GM21619 (cell line): ENCODE data around the gene PRKCZ.

Experiments used
- ATAC-seq: cut with Tn5 transposase; IDR thresholded peaks from one replicate; pipeline ENCODE4 v1.9.1; 2021; ENCODE audit not compliant: unreplicated experiment

The PRKCZ gene

DNA sequence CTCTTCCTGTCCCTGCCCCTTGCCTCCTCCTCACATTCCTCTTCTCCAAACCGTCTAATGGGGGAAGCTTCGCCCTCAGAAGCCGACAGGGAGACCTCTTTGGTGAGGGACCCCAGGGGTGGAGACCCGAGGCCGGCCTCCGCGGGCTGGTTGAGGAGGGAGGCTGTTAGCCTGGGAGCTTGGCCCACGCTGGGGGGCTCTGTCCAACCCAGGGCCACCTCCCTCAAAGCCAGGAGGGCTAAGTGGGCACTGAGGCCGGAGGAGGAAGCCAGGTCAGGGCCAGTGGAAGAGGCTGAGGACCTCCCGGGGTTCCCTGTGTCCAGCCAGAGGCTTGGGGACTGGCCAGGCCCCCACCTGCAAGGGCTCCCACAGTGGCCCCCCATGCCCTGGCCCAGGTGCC, 25.8 kb upstream of the PRKCZ start:
- ATAC-seq = no peak

DNA sequence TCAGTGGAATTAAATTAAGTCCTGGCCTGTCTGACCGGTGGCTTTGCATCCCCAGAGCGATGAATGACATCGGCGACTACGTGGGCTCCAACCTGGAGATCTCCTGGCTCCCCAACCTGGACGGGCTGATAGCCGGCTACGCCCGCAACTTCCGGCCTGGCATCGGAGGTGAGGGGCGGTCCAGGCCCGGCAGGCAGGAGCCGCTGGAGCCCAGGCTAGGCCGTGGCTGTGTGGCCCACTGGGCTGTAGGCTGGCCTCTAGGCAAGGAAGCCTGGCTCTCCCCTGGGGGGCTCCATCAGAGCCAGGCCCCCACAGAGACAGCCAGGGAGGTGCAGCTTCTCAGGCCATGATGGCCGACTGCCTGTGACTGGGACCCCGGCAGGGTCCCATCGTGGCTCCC, 25.3 kb upstream of the PRKCZ start:
- no peak for ATAC-seq

DNA sequence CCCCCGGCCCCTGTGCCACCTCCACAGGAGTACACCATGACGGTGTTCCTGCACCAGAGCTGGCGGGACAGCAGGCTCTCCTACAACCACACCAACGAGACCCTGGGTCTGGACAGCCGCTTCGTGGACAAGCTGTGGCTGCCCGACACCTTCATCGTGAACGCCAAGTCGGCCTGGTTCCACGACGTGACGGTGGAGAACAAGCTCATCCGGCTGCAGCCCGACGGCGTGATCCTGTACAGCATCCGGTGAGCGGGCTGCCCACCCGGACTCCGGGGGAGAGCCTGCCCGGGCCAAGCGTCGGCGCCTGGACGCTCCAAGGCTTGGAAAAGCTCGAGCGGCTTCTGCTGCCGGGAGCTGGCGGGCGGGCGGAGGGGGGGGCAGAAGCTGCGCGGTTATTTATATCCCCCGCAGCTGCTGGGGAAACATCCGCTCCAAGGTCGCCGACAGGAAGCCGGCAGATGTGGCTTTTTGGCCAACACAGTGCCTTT, 24.7 kb upstream of the PRKCZ start:
- ATAC-seq = no peak

DNA sequence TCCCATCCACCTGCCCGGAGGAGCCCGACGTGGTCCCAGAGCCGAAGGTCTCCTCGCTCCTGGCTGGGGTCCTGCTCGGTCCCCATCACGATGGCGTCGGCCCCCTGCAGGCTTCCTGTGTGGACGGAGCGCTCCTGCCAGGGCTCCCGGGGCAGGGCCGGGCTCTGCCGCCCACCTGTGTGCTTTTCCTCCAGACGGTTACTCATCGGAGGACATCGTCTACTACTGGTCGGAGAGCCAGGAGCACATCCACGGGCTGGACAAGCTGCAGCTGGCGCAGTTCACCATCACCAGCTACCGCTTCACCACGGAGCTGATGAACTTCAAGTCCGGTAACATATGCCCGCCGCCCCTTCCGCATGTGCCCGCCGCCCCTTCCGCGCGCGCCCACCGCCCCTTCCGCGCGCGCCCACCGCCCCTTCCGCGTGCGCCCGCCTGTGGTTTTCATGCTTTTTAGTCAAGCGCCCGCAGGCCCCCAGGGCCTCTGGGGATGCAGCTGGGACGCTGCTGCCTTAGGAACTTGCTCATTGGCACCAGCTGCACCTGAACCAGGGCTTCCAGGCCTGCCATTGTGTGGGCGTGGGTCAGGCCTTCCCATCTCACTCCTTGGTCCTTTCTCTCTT, 22.1 kb upstream of the PRKCZ start:
- ATAC-seq = no peak

DNA sequence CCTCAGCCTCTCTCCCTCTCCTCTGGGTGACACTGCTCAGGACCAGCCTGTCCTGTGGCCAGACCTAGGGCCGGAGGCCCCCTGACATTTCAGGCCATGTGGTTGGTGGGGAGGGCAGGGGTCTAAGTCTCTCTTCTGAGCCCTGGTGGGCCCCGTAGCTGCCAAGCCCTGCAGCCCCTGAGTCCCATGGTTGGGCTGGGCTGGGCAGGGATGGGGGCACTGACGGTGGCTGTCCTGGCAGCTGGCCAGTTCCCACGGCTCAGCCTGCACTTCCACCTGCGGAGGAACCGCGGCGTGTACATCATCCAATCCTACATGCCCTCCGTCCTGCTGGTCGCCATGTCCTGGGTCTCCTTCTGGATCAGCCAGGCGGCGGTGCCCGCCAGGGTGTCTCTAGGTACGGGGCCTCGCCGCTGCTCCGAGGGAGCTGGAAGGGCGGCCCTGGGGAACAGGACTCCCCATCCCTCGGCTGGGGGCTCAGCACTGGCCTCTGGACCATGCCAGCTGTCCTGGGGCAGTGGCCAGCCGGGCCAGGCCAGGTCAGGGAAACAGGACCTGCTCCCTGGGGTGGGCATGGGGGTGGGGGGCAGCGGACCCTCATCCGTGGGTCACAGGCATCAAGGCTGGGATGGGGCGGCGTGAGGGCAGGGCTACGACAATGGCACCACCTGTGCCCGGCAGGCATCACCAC, 21.2 kb upstream of the PRKCZ start:
- ATAC-seq = no peak

DNA sequence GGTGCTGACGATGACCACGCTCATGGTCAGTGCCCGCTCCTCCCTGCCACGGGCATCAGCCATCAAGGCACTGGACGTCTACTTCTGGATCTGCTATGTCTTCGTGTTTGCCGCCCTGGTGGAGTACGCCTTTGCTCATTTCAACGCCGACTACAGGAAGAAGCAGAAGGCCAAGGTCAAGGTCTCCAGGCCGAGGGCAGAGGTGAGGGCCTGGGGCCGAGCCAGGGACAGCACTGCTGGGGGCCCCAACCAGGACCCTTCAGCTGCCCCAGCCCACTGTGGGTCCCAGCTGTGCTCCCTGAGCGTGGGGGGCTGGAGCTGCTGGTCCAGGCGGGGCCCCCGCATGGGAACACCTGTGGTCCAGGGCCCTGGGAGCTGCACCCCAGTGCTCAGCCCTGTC, 20.6 kb upstream of the PRKCZ start:
- no peak for ATAC-seq

DNA sequence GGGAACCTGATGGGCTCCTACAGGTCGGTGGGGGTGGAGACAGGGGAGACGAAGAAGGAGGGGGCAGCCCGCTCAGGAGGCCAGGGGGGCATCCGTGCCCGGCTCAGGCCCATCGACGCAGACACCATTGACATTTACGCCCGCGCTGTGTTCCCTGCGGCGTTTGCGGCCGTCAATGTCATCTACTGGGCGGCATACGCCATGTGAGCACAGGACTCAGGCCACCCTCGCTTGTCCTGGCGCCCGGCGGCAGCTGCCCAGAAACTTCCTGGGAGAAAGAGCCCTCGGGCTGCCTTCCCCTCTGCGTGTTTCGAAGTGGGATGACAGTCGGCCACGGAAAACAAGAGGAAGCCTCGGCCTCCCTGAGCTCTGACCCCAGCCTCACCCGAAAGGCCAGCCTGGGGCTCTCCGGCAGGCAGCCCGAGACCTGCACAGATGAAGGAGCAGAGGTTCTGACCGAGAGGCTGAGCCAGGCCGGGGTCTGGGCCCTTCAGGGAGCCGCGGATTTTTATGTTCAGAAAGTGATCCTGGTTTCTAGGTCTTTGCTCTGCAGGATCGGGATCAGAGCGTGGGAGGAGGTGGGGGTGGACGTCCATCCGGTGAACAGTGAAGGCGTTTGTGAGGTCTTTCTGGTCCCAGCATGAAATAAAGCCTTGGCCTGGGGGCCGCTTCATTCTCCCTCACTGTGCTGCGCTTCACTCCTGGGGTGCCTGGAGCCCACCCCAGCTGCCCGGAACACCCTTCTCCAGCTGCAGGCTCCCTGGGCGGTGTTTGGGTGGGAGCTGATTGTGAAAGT, 19.9 kb upstream of the PRKCZ start:
- no peak for ATAC-seq

DNA sequence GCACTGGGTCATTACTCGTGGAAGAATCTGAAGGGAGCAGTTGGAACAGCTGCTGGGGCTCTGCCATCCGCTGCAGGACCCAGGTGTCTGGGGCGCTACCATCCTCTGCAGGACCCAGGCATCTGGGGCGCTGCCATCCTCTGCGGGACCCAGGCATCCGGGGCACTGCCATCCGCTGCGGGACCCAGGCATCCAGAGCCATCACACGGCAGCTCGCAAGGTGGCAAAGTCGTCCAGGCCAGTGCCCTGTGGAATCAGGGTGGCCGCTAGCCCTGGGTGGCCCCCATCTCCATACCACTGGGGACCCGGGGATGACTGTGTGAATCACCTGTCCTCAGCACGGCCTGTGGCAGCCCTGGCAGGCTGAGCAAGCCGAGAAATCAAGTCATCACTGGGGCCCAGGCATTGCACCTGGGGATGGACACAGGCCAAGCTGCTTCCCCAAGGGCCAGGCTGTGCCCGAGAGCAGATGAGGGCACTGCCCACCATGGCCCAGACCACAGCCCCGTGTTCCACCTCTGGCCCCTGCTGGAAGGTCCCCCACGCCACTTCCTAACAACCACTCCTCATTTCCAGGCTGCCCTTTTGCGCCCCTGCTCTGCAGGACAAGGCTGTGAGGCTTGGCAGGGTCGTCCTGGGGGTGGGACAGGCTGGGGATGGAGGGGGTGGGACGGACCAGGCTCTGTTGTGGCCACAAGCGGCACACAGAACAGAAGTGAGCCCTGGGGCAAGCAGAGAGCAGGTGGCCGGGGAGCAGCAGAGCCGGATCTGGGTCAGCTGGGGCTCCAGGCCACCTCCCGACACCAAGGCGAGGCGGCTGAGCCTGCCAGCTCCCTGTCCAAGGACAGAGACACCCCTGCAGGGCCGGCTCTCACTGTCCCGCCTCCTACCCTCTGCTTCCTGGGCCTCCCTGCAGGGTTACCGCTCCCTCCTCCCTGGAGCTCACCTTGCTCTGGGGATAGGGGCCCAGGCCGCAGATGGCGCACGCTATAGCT, 18.4 kb upstream of the PRKCZ start:
- no peak for ATAC-seq

DNA sequence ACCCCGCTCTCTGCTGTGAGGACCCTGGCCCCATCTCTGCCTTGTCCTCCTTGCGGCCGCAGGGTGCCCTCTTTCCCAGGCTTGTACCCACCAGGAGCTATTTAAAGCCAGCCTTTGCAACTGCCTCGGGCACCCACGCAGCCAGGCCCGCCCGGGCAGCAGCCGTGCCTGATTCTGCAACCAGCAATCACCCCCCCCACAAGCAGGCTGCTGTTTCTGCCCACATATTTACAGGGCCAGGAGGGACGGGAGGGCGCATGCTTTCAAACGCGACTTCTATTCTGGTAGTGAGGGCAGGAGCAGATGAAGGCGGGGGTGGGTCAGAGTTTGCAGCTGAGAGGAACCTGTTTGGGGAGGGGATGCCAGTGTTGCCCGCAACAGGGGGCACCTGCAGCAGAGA, 17.5 kb upstream of the PRKCZ start:
- ATAC-seq = no peak

DNA sequence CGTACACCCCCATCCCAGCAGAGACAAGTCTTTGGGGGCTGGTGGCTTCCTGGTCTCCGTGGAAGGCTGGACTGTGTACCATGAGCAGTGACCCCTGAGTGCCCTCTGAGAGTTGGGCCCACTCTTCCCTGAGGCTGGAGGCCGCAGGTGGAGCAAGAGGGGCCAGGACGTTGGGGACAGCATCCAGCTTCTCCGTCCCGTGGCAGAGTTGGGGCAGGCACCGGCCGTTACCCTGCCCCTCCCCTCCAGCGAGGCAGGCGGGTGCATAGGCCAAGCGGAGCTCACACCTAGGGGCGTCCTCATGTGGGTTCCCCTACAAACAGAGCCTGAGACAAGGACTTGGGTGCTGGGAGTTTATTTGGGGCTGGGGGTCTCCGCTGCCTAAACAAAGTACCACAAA, 17.0 kb upstream of the PRKCZ start:
- no peak for ATAC-seq

DNA sequence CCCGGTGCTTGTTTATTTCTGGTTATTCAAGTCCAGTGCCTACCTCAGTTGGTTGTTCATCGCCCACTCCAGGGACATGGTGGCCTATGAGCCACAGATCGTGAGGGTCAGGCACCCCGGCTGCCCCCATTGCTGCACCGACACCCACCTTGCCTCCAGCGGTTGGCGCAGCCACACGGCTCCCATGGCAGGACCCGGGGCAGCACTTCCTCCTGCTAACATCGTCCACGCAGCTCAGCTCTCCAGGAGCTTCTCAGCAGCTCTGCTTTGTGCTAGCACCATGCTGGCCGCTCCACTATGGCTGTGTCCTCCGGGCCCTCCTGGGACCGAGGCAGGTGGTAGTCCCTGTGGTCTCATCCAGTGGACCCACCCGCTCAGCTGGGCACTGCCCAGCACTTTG, 13.9 kb upstream of the PRKCZ start:
- ATAC-seq = no peak

DNA sequence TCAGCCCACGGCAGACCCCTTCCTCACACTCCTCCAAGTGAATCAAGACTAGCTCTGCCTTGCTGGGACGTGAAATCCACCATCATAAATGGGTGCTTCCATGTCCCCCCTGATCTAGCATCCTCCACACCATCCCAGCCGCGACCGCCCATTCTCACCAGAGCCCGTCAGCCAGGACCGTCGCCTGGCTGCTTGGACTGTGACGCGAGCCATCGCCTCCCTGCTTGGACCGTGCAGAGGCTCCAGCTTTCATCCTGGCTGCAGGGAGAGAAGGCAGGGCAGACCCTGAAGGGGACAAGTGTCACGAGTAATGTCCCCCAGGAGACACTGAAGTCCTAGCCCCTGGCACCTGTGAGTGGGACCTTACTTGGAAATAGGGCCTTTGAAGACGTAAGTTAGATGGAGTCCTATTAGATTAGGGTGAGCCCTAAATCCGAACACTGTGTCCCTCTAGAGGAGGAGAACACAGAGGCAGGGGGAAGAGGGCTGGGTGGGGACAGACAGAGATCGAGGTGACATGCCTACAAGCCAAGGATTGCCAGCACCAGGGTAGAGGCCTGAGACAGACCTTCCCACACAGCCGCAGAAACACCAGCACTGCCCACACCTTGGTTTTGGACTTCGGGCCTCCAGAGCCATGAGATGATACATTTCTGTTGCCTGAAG, 12.8 kb upstream of the PRKCZ start:
- no peak for ATAC-seq

DNA sequence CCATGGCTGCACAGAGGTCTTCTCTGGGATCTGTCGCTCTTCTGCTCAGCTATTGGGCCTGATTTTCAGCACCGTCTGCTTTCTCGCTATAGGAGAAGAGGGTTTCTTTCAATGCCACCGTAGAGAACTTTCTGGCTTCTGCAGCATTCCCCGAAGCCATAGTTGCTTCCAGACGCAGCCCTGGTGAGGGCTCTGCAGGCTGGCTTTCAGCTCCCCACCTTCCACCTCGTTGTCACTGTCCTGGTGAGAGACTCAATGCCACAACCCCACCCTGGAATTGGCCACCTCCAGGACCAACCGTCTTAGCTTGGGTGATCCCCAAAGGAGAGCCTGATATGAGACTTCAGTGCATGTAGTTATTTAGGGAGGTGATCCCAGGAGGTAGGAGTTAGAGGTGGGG, 12.0 kb upstream of the PRKCZ start:
- ATAC-seq = no peak

DNA sequence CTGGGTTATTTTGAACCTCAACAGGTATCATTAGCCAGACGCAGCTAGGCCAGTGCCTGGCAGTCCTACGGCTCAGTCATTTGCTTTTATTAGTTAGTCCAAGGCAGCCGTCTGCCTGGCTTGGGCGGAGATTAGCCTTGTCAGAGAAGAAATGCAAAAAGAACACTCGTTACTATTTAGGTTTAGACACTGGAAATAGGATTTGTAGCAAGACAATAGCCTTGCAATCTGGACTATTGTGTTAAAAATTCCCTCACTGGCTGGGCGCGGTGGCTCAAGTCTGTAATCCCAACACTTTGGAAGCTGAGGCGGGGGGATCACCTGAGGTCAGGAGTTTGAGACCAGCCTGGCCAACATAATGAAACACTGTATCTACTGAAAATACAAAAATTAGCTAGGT, 11.0 kb upstream of the PRKCZ start:
- no peak for ATAC-seq

DNA sequence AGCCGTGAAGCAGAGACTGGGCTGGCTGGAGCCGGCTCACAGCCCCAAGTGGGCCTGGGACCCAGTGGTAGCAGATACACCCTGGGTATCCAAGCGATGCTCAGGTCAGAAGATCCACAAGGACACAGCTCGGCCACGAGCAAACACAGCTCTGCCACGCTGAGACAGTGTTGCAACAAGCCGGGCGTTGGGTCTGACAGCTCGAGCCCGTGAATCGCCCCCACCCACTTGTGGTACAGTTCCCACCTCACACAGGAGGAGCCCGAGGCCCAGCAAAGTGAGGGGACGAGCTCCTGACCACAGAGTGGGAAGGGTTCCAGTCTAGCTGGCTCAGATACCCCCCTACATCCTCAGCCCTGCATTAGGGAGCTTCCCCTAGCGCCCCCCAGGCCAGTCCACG, 8.9 kb upstream of the PRKCZ start:
- no peak for ATAC-seq

DNA sequence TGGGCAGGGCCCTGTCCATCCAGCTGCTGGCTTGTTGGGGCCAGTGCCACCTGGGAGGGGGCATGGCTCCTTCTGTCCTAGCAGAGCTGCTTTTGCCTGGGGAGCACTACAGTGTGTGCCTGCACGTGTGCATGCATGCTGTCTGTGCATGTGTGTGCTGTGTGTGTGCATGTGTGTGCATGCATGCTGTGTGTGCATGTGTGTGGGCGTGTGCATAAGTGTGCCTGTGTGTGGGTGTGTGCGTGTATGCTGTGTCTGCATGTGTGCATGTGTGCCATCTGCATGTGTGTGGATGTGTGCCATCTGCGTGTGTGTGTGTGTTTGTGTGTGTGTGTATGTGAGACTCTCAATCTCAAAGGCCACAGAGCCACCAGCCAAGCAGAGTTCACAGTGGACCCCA, 8.3 kb upstream of the PRKCZ start:
- ATAC-seq = no peak

DNA sequence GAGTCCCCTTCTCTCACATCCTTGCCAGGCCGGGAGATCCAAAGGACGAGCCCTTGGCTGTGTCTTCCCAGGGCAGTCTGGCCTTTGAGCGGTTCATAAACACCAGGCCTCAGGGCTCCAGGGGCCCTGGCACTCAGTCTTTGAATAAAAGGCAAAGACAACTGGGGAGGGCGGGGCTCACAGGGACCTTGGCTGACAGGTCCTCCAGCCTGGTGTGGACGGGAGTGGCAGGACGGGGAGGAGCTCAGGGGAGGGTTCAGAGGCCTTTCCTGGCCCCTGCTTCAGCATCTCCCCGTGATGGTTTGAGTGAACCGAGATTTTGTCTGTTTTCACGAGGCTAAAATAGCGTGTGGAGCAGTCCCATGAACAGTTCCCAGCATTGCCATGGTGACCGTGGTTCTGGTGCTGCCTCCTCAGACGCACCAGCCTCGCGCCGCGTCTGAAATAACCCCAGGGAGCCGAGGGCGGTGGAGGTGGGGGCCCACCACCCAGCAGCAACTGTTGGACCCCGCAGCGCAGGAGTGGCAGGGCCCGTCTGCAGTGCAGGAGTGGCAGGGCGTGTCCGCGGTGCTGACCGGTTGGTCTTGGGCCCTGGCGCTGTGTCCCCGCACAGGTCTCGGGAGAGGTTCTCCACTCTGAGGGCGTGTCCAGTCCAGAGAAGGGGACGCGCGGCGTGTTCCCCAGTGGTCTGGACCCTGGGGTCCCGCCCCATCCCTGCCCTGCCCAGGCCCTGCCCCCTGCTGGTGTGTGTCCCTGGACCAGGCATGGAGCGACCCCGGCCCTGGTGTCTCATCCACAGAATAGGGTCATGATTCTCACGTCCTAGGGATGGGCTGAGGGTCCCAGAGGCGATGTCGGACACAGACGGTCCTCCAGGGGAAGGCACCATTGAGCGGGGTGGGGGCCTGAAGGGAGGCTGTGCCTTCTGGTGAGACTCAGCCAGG, 7.1 kb upstream of the PRKCZ start:
- no peak for ATAC-seq

DNA sequence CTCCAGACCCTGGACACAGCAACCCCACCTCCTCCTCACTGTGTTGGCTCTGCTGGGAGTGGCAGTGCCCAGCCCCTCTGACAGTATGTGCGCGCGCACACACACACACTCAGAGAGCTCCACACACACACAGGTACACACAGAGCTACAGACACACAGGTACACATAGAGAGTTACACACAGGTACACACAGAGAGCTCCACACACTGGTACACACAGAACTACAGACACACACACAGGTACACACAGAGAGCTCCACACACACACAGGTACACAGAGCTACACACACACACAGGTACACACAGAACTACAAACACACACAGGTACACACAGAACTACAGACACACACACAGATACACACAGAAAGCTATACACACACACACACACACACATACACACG, 6.3 kb upstream of the PRKCZ start:
- ATAC-seq = no peak
